ENCODE measurements around the gene PSMA4. TPM values are rescaled to one million over a fixed set of nuclear protein-coding genes. Genes with fewer than 3 reads are reported as not detected.

Gene PSMA4
- total RNA-seq, 1 donor from 2014 or later = 595 TPM

DNA sequence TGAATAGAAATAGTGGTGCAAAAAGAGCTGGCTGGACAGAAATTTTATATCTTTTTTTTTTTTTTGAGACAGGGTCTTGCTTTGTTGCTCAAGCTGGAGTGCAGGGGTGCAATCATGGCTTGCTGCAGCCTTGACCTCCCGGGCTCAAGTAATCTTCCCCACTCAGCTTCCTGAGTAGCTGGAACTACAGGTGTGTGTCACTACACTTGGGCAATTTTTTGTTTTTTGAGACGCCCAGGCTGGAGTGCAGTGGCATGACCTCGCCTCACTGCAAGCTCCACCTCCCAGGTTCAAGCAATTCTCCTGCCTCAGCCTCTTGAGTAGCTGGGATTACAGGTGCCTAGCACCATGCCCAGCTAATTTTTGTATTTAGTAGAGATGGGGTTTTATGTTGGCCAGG, 58.1 kb downstream of the PSMA4 start:
- Histone ChIP-seq H3K27me3 (no peaks in the 10 kb centered on the region), H3K4me2 (no peak overlapping the region), H3K9ac (no peak overlapping the region), H3K9me3 (ENCODE audit: low read depth) (no peaks in the 10 kb centered on the region), H3K36me3 (peaks cover under 1% of the 10 kb centered on the region), H4K20me1 (ENCODE audit: low read depth) (no peaks in the 10 kb centered on the region), H3K27ac (no peak overlapping the region), H3K4me1 (no peaks in the 10 kb centered on the region), H3K79me2 (ENCODE audit: low read depth) (no peaks in the 10 kb centered on the region), H3F3A (ENCODE audit: low read depth) (peaks cover 4% of the 10 kb centered on the region), H3K4me3 (no peak overlapping the region), H2AFZ (replicated peaks) (no peak overlapping the region)
- Mint-ChIP-seq H3K27ac (no peak overlapping the region), H3K4me3 (no peak overlapping the region), H3K36me3 (peaks cover 7% of the 10 kb centered on the region), H3K9me3 (no peaks in the 10 kb centered on the region), H3K27me3 (ENCODE audit: insufficient read depth, low read depth) (peaks cover 2% of the 10 kb centered on the region), H3K4me1 (no peaks in the 10 kb centered on the region)
- TF ChIP-seq EZH2 (IDR thresholded peaks at IDR 0.05) (no peak), EZH2phosphoT487 (IDR thresholded peaks at IDR 0.05) (no peak)
- TF ChIP-seq, protein P1, sequence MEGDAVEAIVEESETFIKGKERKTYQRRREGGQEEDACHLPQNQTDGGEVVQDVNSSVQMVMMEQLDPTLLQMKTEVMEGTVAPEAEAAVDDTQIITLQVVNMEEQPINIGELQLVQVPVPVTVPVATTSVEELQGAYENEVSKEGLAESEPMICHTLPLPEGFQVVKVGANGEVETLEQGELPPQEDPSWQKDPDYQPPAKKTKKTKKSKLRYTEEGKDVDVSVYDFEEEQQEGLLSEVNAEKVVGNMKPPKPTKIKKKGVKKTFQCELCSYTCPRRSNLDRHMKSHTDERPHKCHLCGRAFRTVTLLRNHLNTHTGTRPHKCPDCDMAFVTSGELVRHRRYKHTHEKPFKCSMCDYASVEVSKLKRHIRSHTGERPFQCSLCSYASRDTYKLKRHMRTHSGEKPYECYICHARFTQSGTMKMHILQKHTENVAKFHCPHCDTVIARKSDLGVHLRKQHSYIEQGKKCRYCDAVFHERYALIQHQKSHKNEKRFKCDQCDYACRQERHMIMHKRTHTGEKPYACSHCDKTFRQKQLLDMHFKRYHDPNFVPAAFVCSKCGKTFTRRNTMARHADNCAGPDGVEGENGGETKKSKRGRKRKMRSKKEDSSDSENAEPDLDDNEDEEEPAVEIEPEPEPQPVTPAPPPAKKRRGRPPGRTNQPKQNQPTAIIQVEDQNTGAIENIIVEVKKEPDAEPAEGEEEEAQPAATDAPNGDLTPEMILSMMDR (IDR thresholded peaks at IDR 0.05) = no peak
- no peak for DNase-seq (ENCODE audit: low spot score)

DNA sequence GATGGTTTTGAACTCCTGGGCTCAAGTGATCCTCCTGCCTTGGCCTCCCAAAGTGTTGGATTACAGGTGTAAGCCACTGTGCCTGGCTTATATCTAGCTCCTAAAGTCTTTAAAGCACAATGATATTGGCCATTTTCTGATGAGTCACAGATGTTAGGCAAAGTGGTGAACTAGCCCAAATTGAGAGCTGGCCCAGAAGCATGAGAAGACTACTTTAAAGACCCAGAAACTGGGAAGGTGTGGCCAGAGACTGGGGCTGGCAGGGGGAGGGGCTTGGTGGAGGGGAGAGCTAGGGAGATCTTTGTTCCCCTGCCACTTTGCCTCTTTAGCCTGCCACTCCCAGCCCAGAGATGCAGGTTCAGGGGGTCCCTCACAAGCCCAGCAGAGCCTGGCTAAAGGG, 58.9 kb downstream of the PSMA4 start:
- H3K4me1 Mint-ChIP-seq = no peaks in the 10 kb centered on the region
- H3K36me3 Mint-ChIP-seq = peaks cover 7% of the 10 kb centered on the region
- H3K4me2 ChIP-seq = no peak overlapping the region
- no peaks in the 10 kb centered on the region for H3K4me1 ChIP-seq
- TF ChIP-seq, protein P1 (IDR thresholded peaks at IDR 0.05) = no peak
- TF ChIP-seq EZH2phosphoT487 (IDR thresholded peaks at IDR 0.05) (no peak), EZH2 (IDR thresholded peaks at IDR 0.05) (no peak)
- peaks cover 5% of the 10 kb centered on the region for H3F3A ChIP-seq (ENCODE audit: low read depth)
- H3K4me3 ChIP-seq = no peak overlapping the region
- no peak overlapping the region for H3K27ac ChIP-seq
- no peak overlapping the region for H2AFZ ChIP-seq (replicated peaks)
- H3K9me3 Mint-ChIP-seq = no peaks in the 10 kb centered on the region
- H3K4me3 Mint-ChIP-seq = no peak overlapping the region
- H3K27me3 ChIP-seq = no peaks in the 10 kb centered on the region
- no peaks in the 10 kb centered on the region for H3K9me3 ChIP-seq (ENCODE audit: low read depth)
- no peak for DNase-seq (ENCODE audit: low spot score)
- H4K20me1 ChIP-seq (ENCODE audit: low read depth) = no peaks in the 10 kb centered on the region
- H3K9ac ChIP-seq = no peak overlapping the region
- no peak overlapping the region for H3K27ac Mint-ChIP-seq
- no peaks in the 10 kb centered on the region for H3K36me3 ChIP-seq
- no peaks in the 10 kb centered on the region for H3K79me2 ChIP-seq (ENCODE audit: low read depth)
- peaks cover 2% of the 10 kb centered on the region for H3K27me3 Mint-ChIP-seq (ENCODE audit: insufficient read depth, low read depth)

Small RNAs within 50 kb of the gene (small RNA-seq; reads per million reads assigned to genes)
- not detected for gene AC067863.2

Other genes starting within 250 kb of the PSMA4 start
- gene SKIC8, start 240.8 kb upstream of the PSMA4 start, total RNA-seq (ENCODE audit: low replicate concordance) = 76.0 and 78.4 TPM in 2 replicates
- 320 and 454 TPM in 2 replicates for gene CRABP1, start 200.1 kb upstream of the PSMA4 start, total RNA-seq (ENCODE audit: low replicate concordance)
- gene IREB2, start 102.2 kb upstream of the PSMA4 start, total RNA-seq (ENCODE audit: low replicate concordance) = 55.7 and 87.7 TPM in 2 replicates
- gene HYKK, start 32.9 kb upstream of the PSMA4 start, total RNA-seq (ENCODE audit: low replicate concordance) = 2.0 and 10.2 TPM in 2 replicates
- gene CHRNA5, start 25.1 kb downstream of the PSMA4 start, total RNA-seq (ENCODE audit: low replicate concordance) = 27.1 and 46.9 TPM in 2 replicates
- gene CHRNA3, start 80.6 kb downstream of the PSMA4 start, total RNA-seq (ENCODE audit: low replicate concordance) = 0.84 and 1.6 TPM in 2 replicates
- gene CHRNB4, start 100.8 kb downstream of the PSMA4 start, total RNA-seq (ENCODE audit: low replicate concordance) = 0.24 and 0.37 TPM in 2 replicates

All from neural progenitor cell (in vitro differentiated cells).